Esophagus squamous epithelium (tissue), 4 donors: ENCODE data around the gene RIN3.

Source experiments
- POLR2A ChIP-seq, 4 donors: fragments of 450-650 bp; IDR thresholded peaks; one replicate each; pipeline ENCODE4 v1.6.1; 2017; ENCODE audit warnings: antibody characterized with exemption in 4 of 4, mild to moderate bottlenecking in 4 of 4, moderate library complexity in 3 of 4
- TF ChIP-seq, protein P1 (sequence below), 6 experiments: fragments of 450-650 bp in 4 of 6; fragments of 200-600 bp in 2 of 6; sonication (generic) in 2 of 6; IDR thresholded peaks; one replicate each; pipeline ENCODE4 v1.5.1; 2016 to 2019; ENCODE audit warnings: antibody characterized with exemption in 6 of 6, mild to moderate bottlenecking in 4 of 6, moderate library complexity in 4 of 6

DNA sequence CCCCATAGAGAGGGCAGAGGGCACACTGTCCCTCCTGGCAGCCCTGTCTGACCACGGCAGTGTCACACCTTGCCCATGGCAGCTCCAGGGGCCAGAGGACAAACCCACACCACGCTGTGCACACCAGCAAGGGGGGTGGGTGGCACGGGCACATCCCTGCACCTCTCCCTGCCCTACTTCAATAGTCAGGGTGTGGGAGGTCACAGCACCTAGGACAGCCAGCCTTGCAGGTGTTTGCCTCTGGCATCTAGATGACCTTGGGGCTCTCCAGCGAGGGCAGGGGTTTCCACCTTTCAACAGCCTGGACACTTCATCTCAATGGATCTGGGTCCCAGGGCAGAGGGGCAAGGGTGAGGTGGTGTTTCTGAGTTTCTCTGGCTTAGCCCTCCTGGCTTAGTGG is 165.7 kb downstream of the RIN3 start:
- TF ChIP-seq, protein P1, sequence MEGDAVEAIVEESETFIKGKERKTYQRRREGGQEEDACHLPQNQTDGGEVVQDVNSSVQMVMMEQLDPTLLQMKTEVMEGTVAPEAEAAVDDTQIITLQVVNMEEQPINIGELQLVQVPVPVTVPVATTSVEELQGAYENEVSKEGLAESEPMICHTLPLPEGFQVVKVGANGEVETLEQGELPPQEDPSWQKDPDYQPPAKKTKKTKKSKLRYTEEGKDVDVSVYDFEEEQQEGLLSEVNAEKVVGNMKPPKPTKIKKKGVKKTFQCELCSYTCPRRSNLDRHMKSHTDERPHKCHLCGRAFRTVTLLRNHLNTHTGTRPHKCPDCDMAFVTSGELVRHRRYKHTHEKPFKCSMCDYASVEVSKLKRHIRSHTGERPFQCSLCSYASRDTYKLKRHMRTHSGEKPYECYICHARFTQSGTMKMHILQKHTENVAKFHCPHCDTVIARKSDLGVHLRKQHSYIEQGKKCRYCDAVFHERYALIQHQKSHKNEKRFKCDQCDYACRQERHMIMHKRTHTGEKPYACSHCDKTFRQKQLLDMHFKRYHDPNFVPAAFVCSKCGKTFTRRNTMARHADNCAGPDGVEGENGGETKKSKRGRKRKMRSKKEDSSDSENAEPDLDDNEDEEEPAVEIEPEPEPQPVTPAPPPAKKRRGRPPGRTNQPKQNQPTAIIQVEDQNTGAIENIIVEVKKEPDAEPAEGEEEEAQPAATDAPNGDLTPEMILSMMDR (IDR thresholded peaks at IDR 0.05) = no peak
- no peak for TF ChIP-seq POLR2A (IDR thresholded peaks at IDR 0.05)
